ENCODE measurements around the gene NMNAT3.

GRCh38 chr3:139647866-139648435 lies 29.8 kb downstream of the NMNAT3 start:
- TF ChIP-seq CTCF (IDR thresholded peaks at IDR 0.05) (no peak), EP300 (IDR thresholded peaks at IDR 0.05) (no peak)
